ENCODE measurements around the gene ATP4B. TPM values are rescaled to one million over a fixed set of nuclear protein-coding genes. Genes with fewer than 3 reads are reported as not detected.

Gene ATP4B
- total RNA-seq, 1 donor from 2014 or later: not detected

- intact Hi-C loops (cut with DNase I): no loop called here
- ATAC-seq (ENCODE audit: poor library complexity): no peak
- DNase-seq: no peak
These were observed 58.6 kb downstream of the ATP4B start for GRCh38 chr13:113599391-113599790.

Other genes starting within 250 kb of the ATP4B start
- gene ADPRHL1, start 204.7 kb downstream of the ATP4B start, total RNA-seq: 506 TPM
- 196 TPM for gene DCUN1D2, start 167.5 kb downstream of the ATP4B start, total RNA-seq
- gene TFDP1, start 73.4 kb downstream of the ATP4B start, total RNA-seq: 42.1 TPM
- 0.13 TPM for gene GRK1, start 9.0 kb upstream of the ATP4B start, total RNA-seq
- 6.9 TPM for gene TMEM255B, start 101.0 kb upstream of the ATP4B start, total RNA-seq
- 181 TPM for gene GAS6, start 205.9 kb upstream of the ATP4B start, total RNA-seq